Activated T-cell treated with anti-CD3 and anti-CD28 coated beads, Interleukin-2, amount 50 U/mL, for 24 hours (primary cell): ENCODE measurements around the gene GNG13.
A peak's percentile ranks its signal among the peaks of the same experiment; 100 is the strongest.

ENCODE experiments used
- DNase-seq: peaks from one replicate; pipeline ENCODE4 v3.0.0-alpha.2; 2020
- H3K27ac Mint-ChIP-seq: 2 replicates; pipeline ENCODE4 v1.8.0; 2020; ENCODE audit warnings: mild to moderate bottlenecking, mixed read lengths
- H3K27me3 Mint-ChIP-seq: 2 replicates; pipeline ENCODE4 v1.8.0; 2020; ENCODE audit warnings: mixed read lengths
- H3K36me3 Mint-ChIP-seq: 2 replicates; pipeline ENCODE4 v1.8.0; 2020; ENCODE audit warnings: low read depth, mixed read lengths
- H3K4me1 Mint-ChIP-seq: 2 replicates; pipeline ENCODE4 v1.8.0; 2020; ENCODE audit warnings: low read depth, mixed read lengths
- H3K4me3 Mint-ChIP-seq: 2 replicates; pipeline ENCODE4 v1.8.0; 2020; ENCODE audit warnings: mild to moderate bottlenecking, moderate library complexity, mixed read lengths
- H3K9me3 Mint-ChIP-seq: 2 replicates; pipeline ENCODE4 v1.8.0; 2020; ENCODE audit warnings: mixed read lengths

Gene GNG13

DNA sequence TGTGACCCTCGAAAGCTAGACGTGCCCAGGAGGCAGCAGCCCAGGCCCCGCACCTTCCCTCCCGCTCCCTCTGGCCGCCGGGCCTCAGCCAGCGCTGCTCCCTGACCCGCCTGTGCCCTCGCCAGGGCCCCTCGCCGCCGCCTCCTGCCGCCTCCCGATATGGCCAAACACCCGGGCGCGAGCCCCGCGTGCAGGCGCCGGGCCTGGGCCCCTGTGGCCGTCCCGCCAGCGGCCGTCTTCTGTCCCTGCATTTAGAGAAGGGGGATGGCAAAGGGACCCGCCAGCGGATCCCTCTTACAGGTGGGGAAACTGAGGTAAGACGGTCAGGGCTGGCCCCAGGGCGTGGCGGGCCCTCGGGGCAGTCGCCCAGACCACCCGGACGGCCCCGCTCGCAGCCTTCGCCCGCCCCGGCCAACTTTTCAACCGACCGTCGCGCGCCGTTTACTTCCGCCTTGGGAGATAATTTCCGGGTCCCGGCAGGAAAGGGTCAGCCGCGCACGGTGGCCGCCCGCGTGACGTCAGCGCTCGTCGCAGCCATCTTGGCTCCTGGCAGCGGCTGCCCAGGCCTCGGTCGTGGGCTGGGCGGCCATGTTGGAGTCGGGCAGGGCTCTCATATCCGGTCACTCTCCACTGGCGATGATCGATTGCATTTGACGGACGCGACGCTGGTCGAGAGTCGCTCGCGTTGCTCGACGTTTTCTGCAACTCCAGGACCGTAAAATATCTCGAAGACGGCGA, 7.0 kb upstream of the GNG13 start:
- peaks cover 18% of the 10 kb centered on the region for H3K4me1 Mint-ChIP-seq
- H3K36me3 Mint-ChIP-seq, result peaks cover 15% of the 10 kb centered on the region
- peak; percentile 90 for DNase-seq
- H3K27ac Mint-ChIP-seq, result peak overlapping the region; percentile 97
- peak overlapping the region; percentile 95 for H3K4me3 Mint-ChIP-seq
- H3K9me3 Mint-ChIP-seq, result no peaks in the 10 kb centered on the region
- peaks cover 9% of the 10 kb centered on the region for H3K27me3 Mint-ChIP-seq

DNA sequence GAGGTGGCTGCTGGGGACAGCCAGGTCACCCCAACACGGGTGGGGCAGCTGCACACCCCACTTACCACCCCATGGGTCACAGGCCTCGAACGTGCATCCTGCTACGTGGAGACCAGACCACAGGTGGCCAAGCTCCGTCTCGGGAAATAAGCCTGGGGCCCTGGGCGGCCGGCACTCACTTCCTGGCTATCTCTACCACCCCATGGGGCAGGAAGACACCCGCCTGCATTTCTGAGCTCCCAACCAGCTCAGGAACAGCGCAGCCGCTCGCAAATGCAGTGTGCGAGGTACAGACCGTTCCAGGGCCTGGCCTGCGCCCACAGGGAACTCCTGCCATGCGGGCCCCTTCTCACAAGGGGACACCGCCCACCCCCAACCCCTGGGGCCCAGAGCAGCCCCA, 4.9 kb upstream of the GNG13 start:
- peak overlapping the region; percentile 95 for H3K4me3 Mint-ChIP-seq
- H3K27ac Mint-ChIP-seq, result no peak overlapping the region
- no peaks in the 10 kb centered on the region for H3K9me3 Mint-ChIP-seq
- peaks cover 18% of the 10 kb centered on the region for H3K4me1 Mint-ChIP-seq
- no peak for DNase-seq
- H3K36me3 Mint-ChIP-seq, result peaks cover 15% of the 10 kb centered on the region
- H3K27me3 Mint-ChIP-seq, result peaks cover 14% of the 10 kb centered on the region

DNA sequence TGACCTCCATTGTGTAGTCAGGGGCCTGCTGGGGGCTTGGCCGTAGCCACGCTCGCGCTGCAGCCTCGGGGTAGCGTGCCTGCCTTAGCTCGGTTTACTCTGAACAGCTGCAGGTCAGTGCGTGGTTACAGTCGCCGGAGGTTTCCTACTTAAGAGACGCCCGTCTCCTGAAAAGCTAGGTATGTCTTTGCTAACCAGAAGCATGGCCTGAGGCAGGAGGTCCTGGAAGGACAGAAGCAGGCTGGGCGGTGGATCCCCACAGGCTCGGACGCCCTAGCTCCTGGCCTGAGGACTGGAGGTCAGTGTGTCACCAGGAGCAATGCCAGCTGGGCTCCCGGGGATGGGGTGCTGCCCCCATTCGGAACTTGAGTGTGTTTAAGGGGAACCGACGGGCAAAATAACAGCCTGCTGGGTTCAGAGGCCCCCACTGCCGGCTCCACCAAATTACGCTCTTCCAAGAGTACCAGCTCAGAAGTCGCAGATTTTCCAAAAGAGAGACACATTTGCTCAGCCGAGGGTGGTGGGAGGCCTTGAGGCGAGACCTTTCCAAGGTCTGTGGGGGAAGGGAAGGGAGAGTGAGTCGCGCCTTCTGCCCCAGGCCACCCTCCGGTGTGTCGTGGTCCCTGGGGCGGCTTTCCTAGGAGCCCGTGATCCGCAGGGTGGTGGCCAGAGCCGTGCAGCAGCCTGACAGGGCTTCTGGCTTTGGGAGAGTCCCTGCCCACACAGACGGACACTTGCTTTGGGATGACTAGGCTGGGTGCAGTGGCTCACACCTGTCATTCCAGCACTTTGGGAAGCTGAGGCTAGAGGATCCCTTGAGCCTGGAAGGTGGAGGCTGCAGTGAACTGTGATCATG, 3.9 kb upstream of the GNG13 start:
- Mint-ChIP-seq H3K9me3 (no peaks in the 10 kb centered on the region), H3K27ac (peak overlapping the region; percentile 3), H3K4me1 (peaks cover 16% of the 10 kb centered on the region), H3K4me3 (no peak overlapping the region), H3K27me3 (peaks cover 14% of the 10 kb centered on the region), H3K36me3 (peaks cover 15% of the 10 kb centered on the region)
- no peak for DNase-seq

DNA sequence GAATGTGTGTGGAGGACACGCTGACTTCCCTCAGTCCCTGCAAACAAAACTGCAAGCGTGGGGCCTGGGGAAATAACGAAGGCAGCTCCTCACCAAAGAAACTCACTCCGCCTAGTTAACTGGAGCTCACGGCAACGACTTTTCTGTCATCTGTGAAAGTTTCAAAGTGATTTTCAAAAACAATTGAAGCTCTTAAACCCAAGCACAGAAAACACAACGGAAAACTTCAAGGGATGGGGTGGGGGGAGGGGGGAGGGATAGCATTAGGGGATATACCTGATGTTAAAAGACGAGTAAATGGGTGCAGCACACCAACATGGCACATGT, 3.2 kb upstream of the GNG13 start:
- no peak overlapping the region for H3K27ac Mint-ChIP-seq
- no peak for DNase-seq

DNA sequence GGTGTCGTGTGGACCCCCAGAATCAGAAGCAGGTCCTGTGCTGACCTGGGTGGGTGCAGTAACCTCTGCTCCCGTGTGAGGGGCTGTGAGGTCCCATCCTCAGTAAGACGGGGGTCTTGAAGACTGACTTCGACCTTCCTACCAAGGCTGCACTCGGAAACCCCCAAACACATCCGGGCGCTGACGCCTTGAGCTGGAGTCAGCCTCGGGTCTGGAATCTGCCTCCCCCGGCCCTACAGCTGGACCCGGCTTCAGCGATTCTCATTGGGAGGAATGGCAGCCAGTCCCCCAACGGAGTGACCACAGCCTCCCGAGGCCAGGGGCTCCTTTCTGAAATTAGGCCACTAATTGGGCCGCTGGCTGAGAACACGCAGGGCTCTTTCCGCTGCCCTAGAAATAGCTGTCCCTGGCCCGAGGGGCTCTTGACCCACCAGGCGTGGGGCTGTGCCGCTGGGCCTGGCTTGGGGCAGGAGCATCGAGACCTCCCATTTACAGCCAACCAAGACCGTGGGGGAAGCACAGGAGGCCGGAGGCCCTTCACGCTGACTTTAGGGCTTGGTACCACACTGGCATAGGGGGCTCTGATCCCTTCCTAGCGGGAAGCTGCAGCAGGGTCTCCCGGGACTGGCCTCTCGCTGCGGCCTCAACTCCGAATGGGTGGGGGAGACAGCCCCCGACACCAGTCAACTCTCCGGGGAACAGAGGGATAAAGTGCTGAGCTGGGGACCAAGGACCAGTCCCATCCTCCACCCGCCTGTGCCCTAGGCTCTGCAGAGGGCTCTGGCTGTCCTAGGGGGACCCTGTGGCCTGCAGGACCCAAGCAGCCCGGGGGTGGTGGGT, 2.6 kb upstream of the GNG13 start:
- peaks cover 16% of the 10 kb centered on the region for H3K36me3 Mint-ChIP-seq
- DNase-seq, result no peak
- H3K27me3 Mint-ChIP-seq, result peaks cover 14% of the 10 kb centered on the region
- no peak overlapping the region for H3K4me3 Mint-ChIP-seq
- no peak overlapping the region for H3K27ac Mint-ChIP-seq
- H3K9me3 Mint-ChIP-seq, result no peaks in the 10 kb centered on the region
- H3K4me1 Mint-ChIP-seq, result peaks cover 8% of the 10 kb centered on the region

More for the DNA sequence above, 3.2 kb upstream of the GNG13 start:
- H3K4me1 Mint-ChIP-seq, result peaks cover 13% of the 10 kb centered on the region
- no peak overlapping the region for H3K4me3 Mint-ChIP-seq
- no peaks in the 10 kb centered on the region for H3K9me3 Mint-ChIP-seq
- peaks cover 14% of the 10 kb centered on the region for H3K27me3 Mint-ChIP-seq
- H3K36me3 Mint-ChIP-seq, result peaks cover 15% of the 10 kb centered on the region

DNA sequence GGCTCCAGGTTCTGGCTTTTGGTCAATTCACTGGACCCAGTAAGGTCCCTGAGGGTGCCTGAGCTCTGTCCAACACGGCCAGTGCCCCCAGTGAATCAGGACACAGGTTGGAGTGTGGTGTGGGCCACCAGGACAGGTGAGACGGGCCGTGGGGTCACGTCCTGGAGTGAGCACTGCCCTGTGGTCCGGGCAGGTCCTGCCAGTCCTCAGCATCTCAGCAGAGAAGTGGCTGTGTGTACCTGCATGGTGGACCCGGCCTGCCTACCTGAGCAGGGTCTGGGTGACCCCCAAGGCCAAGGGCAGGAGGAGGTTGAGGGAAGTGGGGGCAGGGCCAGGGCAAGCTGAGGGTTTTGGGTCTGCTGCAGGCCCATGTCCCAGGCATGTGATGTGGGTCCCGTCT, 1.9 kb upstream of the GNG13 start:
- H3K36me3 Mint-ChIP-seq, result peaks cover 18% of the 10 kb centered on the region
- H3K27ac Mint-ChIP-seq, result no peak overlapping the region
- peaks cover 3% of the 10 kb centered on the region for H3K4me1 Mint-ChIP-seq
- DNase-seq, result no peak
- H3K9me3 Mint-ChIP-seq, result no peaks in the 10 kb centered on the region
- peaks cover 14% of the 10 kb centered on the region for H3K27me3 Mint-ChIP-seq
- H3K4me3 Mint-ChIP-seq, result no peak overlapping the region

DNA sequence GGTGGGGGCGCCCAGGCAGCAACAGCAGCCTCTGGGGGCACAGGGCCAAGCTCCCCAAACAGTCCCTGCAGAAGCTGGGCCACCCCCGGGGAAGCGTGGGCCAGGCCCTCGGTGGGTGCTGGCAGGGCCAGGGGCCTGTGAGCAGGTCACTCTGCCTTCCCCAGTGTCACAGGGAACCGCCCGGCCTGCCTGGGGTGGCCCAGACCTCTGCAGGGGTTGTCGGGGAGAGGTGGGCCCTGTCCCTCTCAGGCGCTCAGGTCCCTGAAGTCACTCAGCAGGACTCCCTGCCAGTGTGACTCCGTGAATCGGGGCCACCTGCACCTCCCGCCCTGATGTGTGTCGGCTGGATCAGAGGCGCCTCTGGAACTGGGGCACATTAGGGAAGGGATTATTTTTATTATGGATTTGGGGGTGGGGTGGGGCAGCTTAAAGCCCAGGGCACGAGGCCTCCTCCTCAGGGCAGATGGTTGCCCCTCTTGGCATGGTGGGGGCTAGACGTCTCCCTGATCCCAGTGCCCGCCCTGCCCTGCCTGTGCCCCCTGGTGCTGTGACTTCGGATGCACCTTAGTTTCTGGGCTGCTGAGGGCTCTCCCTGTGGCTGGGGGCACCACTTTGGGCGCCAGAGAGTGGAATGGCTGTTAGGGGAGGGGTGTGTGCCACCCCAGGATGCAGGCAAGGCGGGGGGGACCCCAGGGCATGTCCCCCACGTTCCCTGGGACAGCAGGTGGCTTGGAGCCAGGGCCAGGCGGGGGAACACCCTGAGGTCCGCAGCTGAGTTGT, 1.2 kb upstream of the GNG13 start:
- Mint-ChIP-seq H3K4me3 (no peak overlapping the region), H3K4me1 (peaks cover 3% of the 10 kb centered on the region), H3K36me3 (peaks cover 25% of the 10 kb centered on the region), H3K27me3 (peaks cover 14% of the 10 kb centered on the region), H3K27ac (no peak overlapping the region), H3K9me3 (no peaks in the 10 kb centered on the region)
- no peak for DNase-seq

DNA sequence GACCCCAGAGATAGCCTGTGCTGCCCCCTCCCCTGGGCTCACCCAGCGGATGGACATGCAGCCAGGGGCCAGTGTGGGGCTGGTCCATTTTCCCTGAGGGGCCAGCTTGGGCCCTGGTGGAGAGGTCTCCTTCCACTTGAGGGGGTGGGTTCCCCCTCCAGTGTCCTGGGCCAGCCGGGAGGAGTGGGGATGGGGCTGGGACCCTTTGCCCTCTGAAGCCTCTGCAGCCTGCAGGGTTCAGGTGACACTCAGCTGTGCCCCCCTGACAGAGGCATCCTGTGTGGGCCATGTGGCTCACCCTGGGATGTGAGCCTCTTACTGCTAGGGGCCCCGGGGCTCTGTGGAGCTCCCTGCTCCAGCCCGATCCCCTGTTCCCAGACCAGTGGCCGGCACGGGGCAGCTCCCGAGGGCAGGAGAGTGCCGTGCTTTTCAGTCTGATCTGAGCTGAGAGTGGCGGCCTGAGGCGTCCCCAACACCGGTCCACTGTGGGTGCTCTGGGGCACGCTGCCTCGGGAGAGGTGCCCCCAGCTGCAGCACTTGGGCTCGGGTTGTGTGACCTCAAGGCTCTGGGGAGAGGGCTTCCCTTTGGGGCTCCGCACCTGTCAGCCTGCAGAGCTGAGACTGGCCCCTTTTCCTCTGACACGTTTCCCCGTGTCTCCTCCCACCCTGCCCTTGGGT, 439 bp upstream of the GNG13 start:
- Mint-ChIP-seq H3K36me3 (peaks cover 29% of the 10 kb centered on the region), H3K27me3 (peaks cover 14% of the 10 kb centered on the region), H3K4me1 (peaks cover 2% of the 10 kb centered on the region), H3K27ac (no peak overlapping the region), H3K9me3 (no peaks in the 10 kb centered on the region), H3K4me3 (no peak overlapping the region)
- no peak for DNase-seq

DNA sequence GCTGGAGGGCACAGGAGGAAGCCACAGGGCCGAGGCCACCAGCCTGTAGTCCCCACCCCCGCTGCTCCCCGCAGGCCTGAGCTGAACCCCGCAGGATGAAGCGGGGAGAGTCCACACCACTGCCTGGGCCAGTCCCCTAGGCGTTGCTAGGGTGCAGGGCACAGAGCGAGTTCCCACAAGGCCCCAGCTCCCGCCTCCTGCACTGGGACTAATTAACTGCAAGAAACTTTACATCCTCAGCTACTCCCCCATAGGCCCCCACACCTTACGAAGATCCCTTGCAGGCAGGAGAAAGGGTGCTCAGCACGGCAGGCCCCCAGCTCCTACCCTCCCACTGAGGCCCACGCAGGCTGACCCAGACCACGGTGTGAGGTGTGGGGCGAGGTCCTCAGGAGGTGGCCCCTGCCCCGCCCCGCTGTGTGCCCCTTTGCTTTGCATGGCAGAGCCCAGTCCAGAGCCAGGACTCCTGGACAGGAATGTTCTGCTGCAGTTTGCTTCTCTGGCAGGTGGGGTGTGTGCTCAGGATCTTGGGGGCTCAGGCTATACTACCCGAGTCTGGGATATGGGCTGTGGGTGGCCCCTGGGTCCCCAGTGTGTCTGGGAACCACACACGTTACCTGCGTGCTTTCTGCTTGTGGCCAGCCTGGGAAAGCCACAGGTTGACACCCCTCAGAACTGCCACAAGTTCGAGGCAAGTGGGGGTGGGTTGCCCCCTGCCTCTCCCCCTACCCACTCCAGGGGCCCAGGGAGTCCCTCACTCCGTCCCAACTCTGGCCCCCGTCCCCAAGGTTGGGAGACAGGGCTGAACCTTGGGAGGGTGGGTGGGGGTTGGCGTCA, 1.2 kb downstream of the GNG13 start:
- Mint-ChIP-seq H3K4me1 (no peaks in the 10 kb centered on the region), H3K27me3 (peaks cover 14% of the 10 kb centered on the region), H3K36me3 (peaks cover 30% of the 10 kb centered on the region), H3K4me3 (no peak overlapping the region), H3K27ac (no peak overlapping the region), H3K9me3 (no peaks in the 10 kb centered on the region)
- DNase-seq, result no peak

DNA sequence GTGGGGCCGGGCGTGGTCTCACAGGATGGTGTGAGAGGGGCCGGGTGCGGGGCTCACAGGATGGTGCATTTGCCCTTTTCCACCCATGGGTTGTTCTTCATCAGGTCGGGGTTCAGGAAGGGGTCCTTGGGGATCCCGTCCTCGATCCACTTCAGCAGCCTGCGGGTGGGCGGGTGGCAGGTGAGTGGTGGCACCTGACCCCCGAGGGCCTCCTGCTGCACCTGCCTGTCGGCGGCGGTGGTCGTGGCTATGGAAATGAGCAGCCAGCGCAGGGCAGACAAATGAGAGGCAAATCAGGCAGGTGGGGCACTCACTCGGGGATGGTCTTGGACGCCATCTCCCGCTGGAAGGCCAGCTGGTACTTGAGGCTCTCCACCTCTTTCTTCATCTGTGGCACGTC, 1.9 kb downstream of the GNG13 start:
- Mint-ChIP-seq H3K4me1 (no peaks in the 10 kb centered on the region), H3K27ac (no peak overlapping the region)
- no peak for DNase-seq

DNA sequence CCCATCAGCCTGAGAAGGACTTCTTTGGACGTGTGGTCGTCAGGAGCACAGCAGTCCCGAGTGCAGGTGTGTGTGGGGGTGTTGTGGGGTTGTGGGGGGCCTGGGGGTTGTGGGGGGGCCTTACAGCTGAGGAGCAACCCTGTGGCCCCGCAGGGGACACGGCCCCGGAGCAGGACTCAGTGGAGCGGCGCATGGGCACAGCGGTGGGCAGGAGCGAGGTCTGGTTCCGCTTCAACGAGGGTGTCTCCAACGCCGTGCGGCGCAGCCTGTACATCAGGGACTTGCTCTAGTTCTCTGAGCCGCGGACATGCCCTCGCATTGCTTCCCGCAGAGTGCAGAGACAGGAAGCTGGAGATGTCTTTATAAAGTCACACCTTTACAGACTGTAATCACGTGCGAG, 2.8 kb downstream of the GNG13 start:
- Mint-ChIP-seq H3K36me3 (peaks cover 39% of the 10 kb centered on the region), H3K9me3 (no peaks in the 10 kb centered on the region), H3K4me3 (no peak overlapping the region), H3K4me1 (no peaks in the 10 kb centered on the region), H3K27me3 (peaks cover 14% of the 10 kb centered on the region), H3K27ac (no peak overlapping the region)
- DNase-seq, result no peak

More for the DNA sequence above, 1.9 kb downstream of the GNG13 start:
- Mint-ChIP-seq H3K9me3 (no peaks in the 10 kb centered on the region), H3K27me3 (peaks cover 14% of the 10 kb centered on the region), H3K4me3 (no peak overlapping the region), H3K36me3 (peaks cover 33% of the 10 kb centered on the region)

DNA sequence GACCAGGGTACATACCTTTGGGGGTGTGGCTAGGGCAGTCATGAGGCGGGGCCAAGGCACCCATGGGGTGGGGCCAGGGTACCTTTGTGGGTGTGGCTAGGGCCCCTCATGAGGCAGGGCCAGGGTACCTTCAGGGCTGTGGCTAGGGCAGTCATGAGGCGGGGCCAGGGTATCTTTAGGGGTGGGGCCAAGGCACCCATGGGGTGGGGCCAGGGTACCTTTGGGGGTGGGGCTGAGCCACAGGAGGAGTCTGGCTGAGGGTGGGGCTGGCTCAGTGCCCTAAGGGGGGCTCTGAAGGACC, 3.5 kb downstream of the GNG13 start:
- Mint-ChIP-seq H3K9me3 (no peaks in the 10 kb centered on the region), H3K36me3 (peaks cover 40% of the 10 kb centered on the region), H3K27ac (no peak overlapping the region), H3K4me3 (no peak overlapping the region), H3K4me1 (no peaks in the 10 kb centered on the region), H3K27me3 (peaks cover 8% of the 10 kb centered on the region)
- peak; percentile 54 for DNase-seq
